ENCODE data around the gene ZNRF3. TPM values are rescaled to one million over a fixed set of nuclear protein-coding genes. Genes with fewer than 3 reads are reported as not detected.

The ZNRF3 gene
- polyA plus RNA-seq, 1 experiment: 1.1 TPM

- TF ChIP-seq, protein P1, sequence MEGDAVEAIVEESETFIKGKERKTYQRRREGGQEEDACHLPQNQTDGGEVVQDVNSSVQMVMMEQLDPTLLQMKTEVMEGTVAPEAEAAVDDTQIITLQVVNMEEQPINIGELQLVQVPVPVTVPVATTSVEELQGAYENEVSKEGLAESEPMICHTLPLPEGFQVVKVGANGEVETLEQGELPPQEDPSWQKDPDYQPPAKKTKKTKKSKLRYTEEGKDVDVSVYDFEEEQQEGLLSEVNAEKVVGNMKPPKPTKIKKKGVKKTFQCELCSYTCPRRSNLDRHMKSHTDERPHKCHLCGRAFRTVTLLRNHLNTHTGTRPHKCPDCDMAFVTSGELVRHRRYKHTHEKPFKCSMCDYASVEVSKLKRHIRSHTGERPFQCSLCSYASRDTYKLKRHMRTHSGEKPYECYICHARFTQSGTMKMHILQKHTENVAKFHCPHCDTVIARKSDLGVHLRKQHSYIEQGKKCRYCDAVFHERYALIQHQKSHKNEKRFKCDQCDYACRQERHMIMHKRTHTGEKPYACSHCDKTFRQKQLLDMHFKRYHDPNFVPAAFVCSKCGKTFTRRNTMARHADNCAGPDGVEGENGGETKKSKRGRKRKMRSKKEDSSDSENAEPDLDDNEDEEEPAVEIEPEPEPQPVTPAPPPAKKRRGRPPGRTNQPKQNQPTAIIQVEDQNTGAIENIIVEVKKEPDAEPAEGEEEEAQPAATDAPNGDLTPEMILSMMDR (IDR thresholded peaks at IDR 0.05; ENCODE audit: insufficient read depth, low read depth, low read length): no peak
- no peak overlapping the region for H3K4me3 ChIP-seq (ENCODE audit: low read depth, low read length)
- ChIA-PET CTCF (no interaction called here), POLR2A (no interaction called here)
- no peaks in the 10 kb centered on the region for H3K36me3 ChIP-seq (ENCODE audit: control insufficient read depth, insufficient read depth, low read length)
- no peaks in the 10 kb centered on the region for H3K27me3 ChIP-seq (ENCODE audit: control insufficient read depth, insufficient read depth, low read length)
- no peak for DNase-seq (ENCODE audit: low read depth)
Observed at GRCh38 chr22:28939932-28940331, 56.6 kb downstream of the ZNRF3 start.

DNA sequence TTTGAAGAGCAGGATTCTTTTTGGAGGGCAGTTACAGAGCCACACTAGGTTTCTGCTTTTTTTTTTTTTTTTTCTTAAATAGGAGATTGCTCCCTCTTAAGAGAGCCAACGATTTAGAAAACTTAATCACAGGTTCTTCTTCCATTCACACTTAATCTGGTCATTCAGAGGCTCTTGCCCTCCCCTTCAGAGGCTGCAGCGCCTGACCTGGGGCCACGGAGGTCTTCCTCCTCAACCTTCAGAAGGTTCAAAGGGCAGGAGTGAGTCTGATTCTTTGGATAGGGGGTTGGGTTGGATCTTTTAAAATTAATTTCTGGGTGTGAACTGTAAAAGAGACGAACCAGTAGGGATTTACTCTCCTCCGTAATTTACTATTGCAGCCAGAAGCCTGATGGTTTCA lies 57.1 kb downstream of the ZNRF3 start:
- no peak overlapping the region for H3K4me3 ChIP-seq (ENCODE audit: low read depth, low read length)
- no peaks in the 10 kb centered on the region for H3K36me3 ChIP-seq (ENCODE audit: control insufficient read depth, insufficient read depth, low read length)
- CTCF ChIA-PET: no interaction called here
- no peaks in the 10 kb centered on the region for H3K27me3 ChIP-seq (ENCODE audit: control insufficient read depth, insufficient read depth, low read length)
- DNase-seq (ENCODE audit: low read depth): no peak
- POLR2A ChIA-PET: no interaction called here
- TF ChIP-seq, protein P1 (IDR thresholded peaks at IDR 0.05; ENCODE audit: insufficient read depth, low read depth, low read length): no peak

DNA sequence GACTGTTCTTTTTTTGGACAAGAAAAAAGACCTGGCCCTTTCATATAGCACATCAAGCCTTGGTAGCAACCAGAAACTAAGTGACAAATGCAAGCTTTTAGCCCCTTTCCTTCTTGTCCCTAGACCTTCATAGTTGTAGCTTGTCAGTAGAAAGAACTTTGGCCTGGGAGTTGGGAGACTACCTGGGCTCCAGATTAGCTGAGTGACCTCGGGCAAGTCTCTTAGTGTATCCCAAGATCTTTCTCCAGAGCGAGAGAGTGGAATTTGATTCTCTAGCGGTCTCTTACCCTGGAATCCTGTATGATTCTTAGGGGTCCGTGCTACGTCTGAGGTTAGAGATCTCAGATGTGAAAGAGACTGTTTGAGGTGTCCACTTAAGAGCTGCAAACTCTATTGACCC lies 59.0 kb downstream of the ZNRF3 start:
- Histone ChIP-seq H3K27me3 (ENCODE audit: control insufficient read depth, insufficient read depth, low read length) (no peaks in the 10 kb centered on the region), H3K4me3 (ENCODE audit: low read depth, low read length) (no peak overlapping the region), H3K36me3 (ENCODE audit: control insufficient read depth, insufficient read depth, low read length) (no peaks in the 10 kb centered on the region)
- no peak for DNase-seq (ENCODE audit: low read depth)
- TF ChIP-seq, protein P1 (IDR thresholded peaks at IDR 0.05; ENCODE audit: insufficient read depth, low read depth, low read length): no peak
- ChIA-PET CTCF (interaction anchor here (0.9 to 2.1 kb wide), 4 partner anchors 10 to 98 kb away, joined by 3 to 6 read pairs (median 4); no protein-coding TSS in a partner anchor), POLR2A (no interaction called here)

DNA sequence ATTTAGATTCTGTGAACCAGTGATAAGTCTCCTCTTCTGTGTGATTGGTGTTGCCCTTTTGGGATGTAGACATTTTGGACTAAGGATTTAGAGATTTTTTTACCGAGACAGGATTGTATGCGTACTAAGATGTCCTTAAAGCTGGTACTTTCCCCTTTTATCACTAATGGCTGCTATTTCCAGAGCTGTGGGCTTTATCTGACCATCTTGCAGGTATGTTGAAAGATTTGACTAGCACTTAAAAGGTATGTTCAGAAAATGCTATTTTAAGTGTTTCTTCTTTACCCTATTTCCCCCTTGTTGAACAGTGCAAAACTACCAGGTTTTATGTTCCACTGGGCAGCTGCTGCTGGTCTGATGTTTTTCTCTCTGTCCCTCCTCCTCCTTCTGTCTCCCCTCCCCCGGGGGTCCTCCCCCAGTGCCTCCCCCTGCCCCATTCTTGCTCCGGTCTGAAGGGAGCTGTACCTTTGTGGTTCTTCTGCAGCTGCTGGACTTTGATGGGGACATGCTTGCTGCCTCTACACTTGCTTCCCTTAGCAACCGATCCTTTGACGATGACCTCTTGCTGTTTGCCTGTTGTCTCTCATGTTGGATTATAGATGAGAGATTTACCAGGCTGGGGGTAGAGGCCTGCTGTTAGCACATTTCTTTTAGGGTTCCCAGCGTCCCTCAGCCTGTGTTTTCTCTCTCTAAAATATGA lies 59.6 kb downstream of the ZNRF3 start:
- DNase-seq (ENCODE audit: low read depth): no peak
- POLR2A ChIA-PET: no interaction called here
- CTCF ChIA-PET: interaction anchor here (0.9 to 2.1 kb wide), 7 partner anchors 8 to 98 kb away, joined by 3 to 6 read pairs (median 3); no protein-coding TSS in a partner anchor

GRCh38 chr22:28943501-28943879 lies 60.1 kb downstream of the ZNRF3 start:
- TF ChIP-seq, protein P1 (IDR thresholded peaks at IDR 0.05; ENCODE audit: insufficient read depth, low read depth, low read length): no peak
- H3K4me3 ChIP-seq (ENCODE audit: low read depth, low read length): no peak overlapping the region
- POLR2A ChIA-PET: no interaction called here
- CTCF ChIA-PET: interaction anchor here (1.0 to 2.1 kb wide), 6 partner anchors 9 to 97 kb away, joined by 3 to 6 read pairs (median 4); no protein-coding TSS in a partner anchor
- H3K27me3 ChIP-seq (ENCODE audit: control insufficient read depth, insufficient read depth, low read length): no peaks in the 10 kb centered on the region
- no peak for DNase-seq (ENCODE audit: low read depth)
- no peaks in the 10 kb centered on the region for H3K36me3 ChIP-seq (ENCODE audit: control insufficient read depth, insufficient read depth, low read length)

More for the DNA sequence above, 59.6 kb downstream of the ZNRF3 start:
- H3K4me3 ChIP-seq (ENCODE audit: low read depth, low read length): no peak overlapping the region
- TF ChIP-seq, protein P1 (IDR thresholded peaks at IDR 0.05; ENCODE audit: insufficient read depth, low read depth, low read length): no peak
- H3K27me3 ChIP-seq (ENCODE audit: control insufficient read depth, insufficient read depth, low read length): no peaks in the 10 kb centered on the region
- H3K36me3 ChIP-seq (ENCODE audit: control insufficient read depth, insufficient read depth, low read length): no peaks in the 10 kb centered on the region

Data from BJ (cell line).